ENCODE data around the gene GALNT14. TPM values are rescaled to one million over a fixed set of nuclear protein-coding genes. Genes with fewer than 3 reads are reported as not detected.

The GALNT14 gene
- total RNA-seq, 4 donors from 2014 or later: 3.2 to 6.6 (median 4.7) TPM

- Histone ChIP-seq H3K36me3 (no peaks in the 10 kb centered on the region), H3K9me3 (no peaks in the 10 kb centered on the region), H3K4me3 (no peak overlapping the region), H3K27ac (no peak overlapping the region), H3K4me1 (no peaks in the 10 kb centered on the region), H3K27me3 (no peaks in the 10 kb centered on the region)
- 55% methylated on average over 5 of the region's 5 CpGs for WGBS
- DNase-seq (ENCODE audit: low spot score in 2 of 2): no peak
- TF ChIP-seq POLR2A (IDR thresholded peaks at IDR 0.05) (no peak), CTCF (IDR thresholded peaks at IDR 0.05) (no peak), POLR2AphosphoS5 (IDR thresholded peaks at IDR 0.05) (no peak), EP300 (IDR thresholded peaks at IDR 0.05) (no peak)
Observed at GRCh38 chr2:30997979-30998378, 140.3 kb downstream of the GALNT14 start.

GRCh38 chr2:30994227-30995056 is 143.8 kb downstream of the GALNT14 start:
- 81% methylated on average over 11 of the region's 11 CpGs for WGBS
- Histone ChIP-seq H3K4me3 (no peak overlapping the region), H3K36me3 (no peaks in the 10 kb centered on the region)

GRCh38 chr2:30992781-30993180 is 145.5 kb downstream of the GALNT14 start:
- Histone ChIP-seq H3K36me3 (no peaks in the 10 kb centered on the region), H3K27me3 (no peaks in the 10 kb centered on the region), H3K9me3 (no peaks in the 10 kb centered on the region), H3K27ac (no peak overlapping the region), H3K4me3 (no peak overlapping the region), H3K4me1 (no peaks in the 10 kb centered on the region)
- 94% methylated on average over 18 of the region's 18 CpGs for WGBS
- TF ChIP-seq POLR2A (IDR thresholded peaks at IDR 0.05): no peak
- TF ChIP-seq CTCF (IDR thresholded peaks at IDR 0.05): no peak
- TF ChIP-seq POLR2AphosphoS5 (IDR thresholded peaks at IDR 0.05): no peak
- TF ChIP-seq EP300 (IDR thresholded peaks at IDR 0.05): no peak
- DNase-seq (ENCODE audit: low spot score in 2 of 2): no peak

More at GRCh38 chr2:30994227-30995056, 143.8 kb downstream of the GALNT14 start:
- TF ChIP-seq POLR2A (IDR thresholded peaks at IDR 0.05) (no peak), POLR2AphosphoS5 (IDR thresholded peaks at IDR 0.05) (no peak), EP300 (IDR thresholded peaks at IDR 0.05) (no peak), CTCF (IDR thresholded peaks at IDR 0.05) (no peak)
- no peak overlapping the region for H3K27ac ChIP-seq
- H3K9me3 ChIP-seq: no peaks in the 10 kb centered on the region
- H3K4me1 ChIP-seq: no peaks in the 10 kb centered on the region
- H3K27me3 ChIP-seq: no peaks in the 10 kb centered on the region
- no peak for DNase-seq (ENCODE audit: low spot score in 2 of 2)

- no peak for DNase-seq (ENCODE audit: low spot score in 2 of 2)
- Histone ChIP-seq H3K9me3 (no peaks in the 10 kb centered on the region), H3K27ac (no peak overlapping the region), H3K27me3 (no peaks in the 10 kb centered on the region), H3K36me3 (no peaks in the 10 kb centered on the region), H3K4me1 (no peaks in the 10 kb centered on the region), H3K4me3 (no peak overlapping the region)
- TF ChIP-seq CTCF (IDR thresholded peaks at IDR 0.05) (no peak), POLR2A (IDR thresholded peaks at IDR 0.05) (no peak), EP300 (IDR thresholded peaks at IDR 0.05) (no peak), POLR2AphosphoS5 (IDR thresholded peaks at IDR 0.05) (no peak)
- WGBS: 61% methylated on average over 4 of the region's 4 CpGs
Observed at GRCh38 chr2:30990671-30991070, 147.6 kb downstream of the GALNT14 start.

- DNase-seq (ENCODE audit: low spot score in 2 of 2): no peak
- H3K9me3 ChIP-seq: no peaks in the 10 kb centered on the region
- H3K27ac ChIP-seq: no peak overlapping the region
- H3K4me1 ChIP-seq: no peaks in the 10 kb centered on the region
- WGBS: 91% methylated on average over 1 of the region's 2 CpGs
- no peak overlapping the region for H3K4me3 ChIP-seq
- H3K27me3 ChIP-seq: no peaks in the 10 kb centered on the region
- TF ChIP-seq POLR2AphosphoS5 (IDR thresholded peaks at IDR 0.05): no peak
- no peak for TF ChIP-seq EP300 (IDR thresholded peaks at IDR 0.05)
- TF ChIP-seq CTCF (IDR thresholded peaks at IDR 0.05): no peak
- TF ChIP-seq POLR2A (IDR thresholded peaks at IDR 0.05): no peak
- H3K36me3 ChIP-seq: no peaks in the 10 kb centered on the region
Observed at GRCh38 chr2:30990176-30990575, 148.1 kb downstream of the GALNT14 start.

Data from suprapubic skin (tissue), 4 donors.